Stimulated activated CD4-positive, alpha-beta T cell treated with anti-CD3 and anti-CD28 coated beads, Interleukin-15, amount 100 ng/mL, for 1 hour (primary cell): ENCODE data around the gene CEACAM4.
"Not testable (repeated sequence)": the region's sequence is repeated elsewhere in the genome, so short reads cannot be mapped to it uniquely, and the experiment has no call there.

Source experiments
- DNase-seq, 2 donors: peaks; one replicate each; pipeline ENCODE4 v3.0.0-alpha.2; 2020; ENCODE audit warnings: low read depth in 1 of 2, low spot score in 1 of 2

CEACAM4 gene

GRCh38 chr19:41586064-41586463 lies 40.8 kb downstream of the CEACAM4 start:
- no peak for DNase-seq

GRCh38 chr19:41584931-41585330 lies 41.9 kb downstream of the CEACAM4 start:
- DNase-seq, result no peak

- no peak for DNase-seq
These were observed 42.5 kb downstream of the CEACAM4 start for GRCh38 chr19:41584260-41584810.

GRCh38 chr19:41582577-41583182 lies 44.2 kb downstream of the CEACAM4 start:
- DNase-seq, result not testable (repeated sequence)

- not testable (repeated sequence) for DNase-seq
These were observed 45.8 kb downstream of the CEACAM4 start for GRCh38 chr19:41581068-41581467.

- no peak for DNase-seq
These were observed 48.0 kb downstream of the CEACAM4 start for GRCh38 chr19:41578886-41579285.

GRCh38 chr19:41577833-41578232 lies 49.0 kb downstream of the CEACAM4 start:
- no peak for DNase-seq

- DNase-seq, result no peak
These were observed 49.6 kb downstream of the CEACAM4 start for GRCh38 chr19:41577144-41577830.

- no peak for DNase-seq
These were observed 50.9 kb downstream of the CEACAM4 start, which contains the start of gene CEACAM21 for GRCh38 chr19:41575998-41576397. Gene CEACAM21, plus strand, starts transcription at chr19:41576166. Its CDS starts 109 bp downstream, at chr19:41576275.

- DNase-seq, result peak; percentile 64 to 78
These were observed 56.2 kb downstream of the CEACAM4 start for GRCh38 chr19:41570639-41571112.

- DNase-seq, result no peak
These were observed 56.7 kb downstream of the CEACAM4 start for GRCh38 chr19:41570179-41570578.

GRCh38 chr19:41569481-41570150 lies 57.3 kb downstream of the CEACAM4 start:
- DNase-seq, result no peak
